UCSD-AML1 (cell line): ENCODE measurements around the gene CFAP65.

Experiments
- DNase-seq: peaks from one replicate; lab custom pipeline; 2025; ENCODE audit not compliant: unreplicated experiment; lab: John Stamatoyannopoulos, UW

The CFAP65 gene

DNA sequence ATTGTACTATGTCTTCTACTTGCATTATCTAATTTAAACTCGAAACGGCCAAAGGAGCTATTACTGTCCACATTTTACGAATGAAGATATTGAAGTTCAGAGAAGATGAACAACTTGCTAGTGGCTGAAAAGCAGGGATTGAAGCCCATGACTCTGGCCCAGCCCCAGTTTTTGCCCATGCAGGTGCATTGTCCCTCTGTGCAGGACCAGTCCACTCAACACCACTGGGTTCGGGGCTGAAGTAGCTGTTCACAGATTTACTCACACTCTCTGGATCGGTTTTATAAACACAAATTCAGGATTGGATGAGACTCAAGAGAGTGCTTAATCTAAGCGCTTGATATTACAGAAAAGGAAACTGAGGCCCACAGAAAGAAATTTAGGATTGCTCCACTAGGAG is 20.8 kb upstream of the CFAP65 start:
- no peak for DNase-seq

- DNase-seq = no peak
These were observed 19.8 kb upstream of the CFAP65 start, which contains the start of gene IHH for GRCh38 chr2:219060821-219061791. IHH (minus strand) TSS chr2:219060921; CDS start chr2:219060467, 454 bp downstream.

DNA sequence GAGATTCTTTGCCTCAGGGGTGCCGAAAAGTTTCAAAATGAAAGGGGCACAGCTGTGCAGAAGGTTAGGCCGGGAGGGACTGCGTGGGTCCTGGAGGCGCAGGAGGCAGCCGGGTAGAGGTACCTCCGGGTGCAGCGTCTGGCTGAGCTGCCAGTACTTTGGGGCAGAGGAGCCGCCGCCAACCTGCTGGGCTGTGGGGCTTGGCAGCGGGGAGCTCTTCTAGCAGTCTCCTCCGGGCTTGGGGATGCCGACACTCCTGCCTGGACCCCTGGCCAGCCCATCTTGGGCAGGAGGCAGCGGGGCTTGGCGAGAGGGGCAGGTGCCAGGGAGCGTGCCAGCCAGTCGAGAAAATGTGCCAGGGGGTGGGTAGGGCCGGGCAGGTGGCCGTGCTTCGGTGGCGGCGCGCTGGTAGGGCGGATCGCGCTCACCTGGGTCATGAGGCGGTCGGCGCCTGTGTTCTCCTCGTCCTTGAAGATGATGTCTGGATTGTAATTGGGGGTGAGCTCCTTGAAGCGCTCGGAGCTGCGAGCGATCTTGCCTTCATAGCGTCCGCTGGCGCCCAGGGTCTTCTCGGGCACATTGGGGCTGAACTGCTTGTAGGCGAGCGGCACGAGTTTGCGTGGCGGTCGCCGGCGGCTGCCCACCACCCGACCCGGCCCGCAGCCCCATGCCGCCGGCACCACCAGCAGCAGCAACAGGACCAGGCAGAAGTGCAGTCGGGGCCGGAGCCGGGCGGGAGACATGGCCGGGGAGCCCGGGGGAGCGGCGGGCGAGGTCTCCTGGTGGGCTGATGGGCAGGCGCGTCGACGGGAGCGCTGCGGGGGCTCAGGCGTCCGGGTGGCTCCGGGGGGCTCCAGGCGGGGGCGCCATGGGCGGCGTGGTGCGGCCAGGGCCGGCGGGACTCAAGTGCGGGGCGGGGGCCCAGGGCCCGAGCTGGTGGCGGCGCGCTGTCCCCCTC is 18.7 kb upstream of the CFAP65 start:
- no peak for DNase-seq

GRCh38 chr2:219059375-219059724 is 18.0 kb upstream of the CFAP65 start:
- DNase-seq = no peak

GRCh38 chr2:219058541-219059374 is 17.4 kb upstream of the CFAP65 start:
- DNase-seq = no peak

DNA sequence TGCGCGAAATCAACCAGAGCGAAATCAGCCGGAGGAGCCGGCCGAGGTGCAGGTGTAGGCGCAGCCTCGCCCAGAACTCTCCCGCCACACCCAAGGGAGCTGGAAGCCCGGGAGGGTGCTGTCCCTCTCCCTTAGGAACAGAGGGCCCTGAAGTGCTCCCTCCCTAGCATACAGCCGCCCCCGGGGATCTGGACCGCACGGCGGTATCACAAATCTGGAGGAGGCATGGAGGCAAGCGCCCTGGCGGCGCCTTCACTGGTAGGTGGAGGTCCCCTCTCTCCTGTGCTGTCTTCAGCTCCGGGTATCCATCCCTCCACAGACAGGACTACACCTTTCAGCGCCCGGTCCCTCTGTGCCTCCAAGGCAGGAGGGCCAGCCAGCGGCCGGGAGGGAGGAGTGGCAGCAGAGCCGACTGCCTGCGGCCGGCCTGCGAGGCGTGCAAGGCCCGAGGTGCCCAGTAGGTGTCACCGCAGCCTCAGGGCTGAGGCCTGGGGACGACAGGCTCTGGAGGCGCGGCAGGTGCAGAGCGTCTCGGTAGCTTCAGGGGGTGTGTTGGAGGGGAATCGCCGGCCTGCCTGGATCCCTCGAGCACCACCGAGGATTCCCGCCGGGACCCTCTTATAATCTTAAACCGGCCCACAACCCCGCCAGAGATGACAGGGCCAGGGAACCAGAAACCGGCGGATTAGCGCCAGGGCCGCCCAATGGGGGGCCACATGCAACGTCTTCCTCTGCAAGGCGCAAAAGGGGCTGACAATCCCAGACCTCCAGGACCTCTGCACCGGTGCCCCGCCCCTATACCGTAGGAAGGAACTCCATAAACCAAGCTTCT is 16.6 kb upstream of the CFAP65 start:
- peak; percentile 73 for DNase-seq

DNA sequence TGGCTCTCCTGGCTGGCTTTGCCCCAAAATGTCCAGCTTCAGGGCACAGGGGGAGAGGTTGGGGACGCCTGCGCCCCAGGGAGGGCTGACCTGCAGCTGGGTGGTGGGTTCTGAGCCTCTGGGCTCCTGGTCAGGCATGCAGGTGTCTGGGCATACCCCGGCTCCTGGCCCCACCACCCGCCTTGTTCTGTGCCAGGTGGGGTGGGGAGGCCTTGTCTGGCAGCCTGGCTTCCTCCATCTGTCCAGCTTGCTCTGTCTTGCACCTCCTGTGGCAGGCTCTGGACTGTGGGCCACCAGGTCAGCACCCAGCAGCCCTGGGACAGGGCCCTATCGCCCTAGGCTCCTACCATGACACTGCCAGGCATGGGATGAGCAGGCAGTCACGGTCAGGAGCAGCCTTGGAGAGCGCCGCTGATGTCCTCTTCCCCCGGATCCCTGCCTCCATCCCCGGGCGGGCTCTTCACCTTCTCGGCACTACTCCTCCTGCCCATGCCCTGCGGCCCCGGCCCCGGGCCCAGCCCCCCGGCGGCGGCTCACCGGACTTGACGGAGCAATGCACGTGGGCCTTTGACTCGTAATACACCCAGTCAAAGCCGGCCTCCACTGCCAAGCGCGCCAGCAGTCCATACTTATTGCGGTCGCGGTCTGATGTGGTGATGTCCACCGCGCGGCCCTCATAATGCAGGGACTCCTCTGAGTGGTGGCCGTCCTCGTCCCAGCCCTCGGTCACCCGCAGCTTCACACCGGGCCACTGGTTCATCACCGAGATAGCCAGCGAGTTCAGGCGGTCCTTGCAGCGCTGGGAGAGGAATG is 15.8 kb upstream of the CFAP65 start:
- DNase-seq = no peak

DNA sequence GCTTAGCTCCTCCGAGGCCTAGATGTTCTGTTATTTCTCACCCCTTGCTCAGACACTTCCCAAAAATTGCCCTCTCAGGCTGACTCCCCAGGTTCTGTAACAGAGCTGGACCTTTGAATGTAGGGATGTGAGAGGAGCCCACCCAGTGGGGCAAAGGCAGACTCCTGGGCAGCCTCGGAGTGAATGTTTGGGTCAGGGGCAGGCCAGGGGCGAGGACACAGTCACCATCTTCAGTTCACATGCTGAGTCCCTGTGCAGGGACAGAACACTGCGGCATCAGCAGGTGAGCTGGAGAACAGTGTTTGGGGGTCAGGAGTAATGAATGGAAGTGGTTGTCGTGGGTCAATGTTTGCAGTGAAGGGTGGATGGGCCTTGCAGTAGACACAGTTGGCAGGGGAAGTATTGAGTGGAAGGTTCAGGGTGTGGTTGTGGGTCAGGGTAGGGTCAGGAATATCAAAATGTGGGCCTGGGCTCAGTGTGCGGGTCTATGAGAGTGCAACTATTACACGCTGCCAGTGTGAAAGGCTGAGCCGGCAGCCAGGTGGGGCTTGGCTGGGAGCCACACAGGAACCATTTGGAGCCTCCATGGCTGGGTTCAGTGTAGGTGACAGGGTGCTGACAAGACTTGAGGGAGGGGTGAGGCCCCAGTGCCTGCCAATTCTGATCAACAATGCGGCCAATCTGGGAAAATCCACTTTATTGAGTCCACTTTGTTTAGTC is 15.0 kb upstream of the CFAP65 start:
- no peak for DNase-seq

DNA sequence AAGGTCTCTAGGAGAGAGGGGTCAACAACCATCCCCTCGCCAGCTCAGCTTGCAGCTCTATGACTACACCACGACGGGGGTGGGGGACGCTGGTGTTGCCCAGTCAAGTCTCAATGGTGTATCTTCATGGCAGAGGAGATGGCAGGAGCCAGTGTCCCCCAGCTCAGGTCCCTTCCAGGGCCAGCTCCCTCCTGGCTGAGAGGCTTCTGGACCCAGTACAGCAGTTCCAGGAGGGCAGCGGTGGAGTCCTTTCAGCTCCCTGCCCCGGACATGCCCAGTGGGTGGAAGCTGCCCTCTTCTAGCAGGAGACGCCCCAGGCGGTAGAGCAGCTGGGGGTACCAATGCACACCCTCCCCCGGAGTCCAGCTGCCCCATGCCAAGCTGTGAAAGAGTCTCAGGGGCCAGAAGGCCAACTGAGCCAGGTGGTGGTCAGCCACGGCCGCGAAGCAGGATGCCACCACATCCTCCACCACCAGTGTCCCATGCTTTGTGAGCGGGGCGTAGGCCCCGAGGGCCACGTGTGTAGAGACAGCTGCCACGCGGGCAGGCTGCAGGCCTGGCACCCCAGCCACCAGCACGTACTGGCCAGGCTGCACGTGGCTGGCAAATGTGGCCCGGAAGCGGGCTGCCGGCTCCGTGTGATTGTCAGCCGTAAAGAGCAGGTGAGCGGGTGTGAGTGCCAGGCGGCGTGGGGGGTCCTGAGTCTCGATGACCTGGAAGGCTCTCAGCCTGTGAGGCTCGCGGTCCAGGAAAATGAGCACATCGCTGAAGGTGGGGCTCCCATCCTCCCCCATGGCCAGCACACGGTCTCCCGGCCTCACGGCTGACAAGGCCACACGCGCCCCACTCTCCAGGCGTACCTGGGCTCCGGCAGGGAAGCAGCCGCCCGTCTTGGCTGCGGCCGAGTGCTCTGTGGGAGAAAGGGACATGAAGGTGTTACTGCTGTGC is 13.9 kb upstream of the CFAP65 start:
- DNase-seq = no peak

DNA sequence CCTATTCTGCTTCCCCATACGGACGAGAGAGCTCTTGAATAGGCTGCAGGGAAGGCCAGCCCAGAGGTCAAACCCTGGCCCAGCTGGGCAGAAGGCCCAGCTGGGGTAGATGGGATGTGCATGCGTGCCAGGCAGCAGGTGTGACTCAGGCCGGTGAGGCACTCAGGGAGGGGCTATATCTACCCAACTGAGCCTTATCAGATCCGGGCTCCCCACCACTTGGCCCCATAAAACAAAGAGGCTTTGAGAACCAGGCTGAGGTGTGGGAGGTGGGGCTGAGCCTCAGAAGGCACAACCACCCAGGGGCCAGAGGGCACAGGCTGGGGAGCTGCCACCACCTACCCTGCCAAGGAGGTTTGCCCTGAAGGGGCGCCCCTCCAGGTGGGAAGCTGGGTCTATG is 8.0 kb upstream of the CFAP65 start:
- DNase-seq = no peak

DNA sequence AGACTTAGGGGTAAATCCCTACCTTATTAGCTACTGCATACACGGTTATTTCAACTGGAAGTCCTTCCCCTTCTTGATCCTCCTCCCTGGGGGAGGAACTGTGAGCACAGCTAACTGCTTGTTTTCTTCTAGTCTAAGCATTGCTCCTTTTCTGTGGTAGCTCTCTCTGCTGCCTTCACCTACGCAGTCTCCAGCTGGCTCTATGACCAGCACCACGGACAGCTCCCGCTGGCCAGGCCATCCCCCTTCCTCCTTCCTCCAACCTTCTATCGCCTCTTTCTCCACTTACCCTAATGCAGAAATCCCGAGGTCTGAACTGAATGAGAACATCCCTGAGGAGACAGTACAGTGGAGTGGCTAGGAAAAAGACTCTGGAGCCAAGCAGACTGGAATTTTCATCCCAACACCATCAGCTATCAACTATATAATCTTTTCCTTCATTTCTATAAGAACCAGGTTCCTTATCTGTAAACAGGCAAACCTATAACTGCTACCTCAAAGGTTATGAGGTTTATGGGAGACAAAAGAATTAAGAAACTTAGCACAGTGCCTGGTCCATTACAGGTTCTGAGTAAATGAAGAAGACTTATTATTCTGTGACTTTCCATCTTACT is 4.7 kb upstream of the CFAP65 start:
- DNase-seq = peak; percentile 42

DNA sequence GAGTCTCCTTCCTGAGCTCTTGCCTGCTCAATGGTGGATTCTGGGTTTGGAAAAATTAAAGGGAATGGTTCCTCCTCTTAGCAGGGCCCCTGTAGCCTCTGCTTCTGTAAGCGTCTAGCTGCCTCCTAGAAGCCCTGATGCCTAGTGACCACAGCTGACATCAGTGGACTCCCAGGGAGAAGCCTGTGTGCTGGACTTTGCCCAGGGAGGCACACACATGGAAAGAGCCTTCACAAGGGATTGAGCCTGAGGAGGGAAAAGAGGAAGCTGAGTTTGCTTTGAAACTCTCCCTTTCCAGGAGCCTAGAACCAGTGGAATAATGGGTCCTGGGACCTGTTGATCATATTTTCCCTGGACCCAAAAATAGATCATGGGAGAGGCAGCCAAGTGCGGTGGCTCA is 1.4 kb upstream of the CFAP65 start:
- no peak for DNase-seq

DNA sequence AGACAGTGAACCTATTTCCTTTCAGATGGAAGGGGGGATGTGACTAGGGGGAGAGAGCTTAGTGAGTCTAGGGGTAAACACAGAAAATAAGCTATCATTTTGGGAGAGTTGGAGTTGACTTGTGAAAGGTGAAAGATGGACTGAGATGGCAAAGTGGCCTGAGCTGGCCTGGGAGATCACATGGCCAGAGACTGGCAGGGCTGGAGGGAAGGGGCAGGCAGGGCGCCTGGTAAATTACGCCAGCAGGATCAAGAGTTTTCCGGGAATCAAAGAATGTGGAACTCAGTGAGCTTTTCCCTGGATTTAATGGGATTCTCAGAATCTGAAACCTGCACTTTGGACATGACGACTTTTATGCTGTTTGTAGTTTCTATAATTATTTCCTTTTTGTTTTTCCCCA is 841 bp upstream of the CFAP65 start:
- no peak for DNase-seq

DNA sequence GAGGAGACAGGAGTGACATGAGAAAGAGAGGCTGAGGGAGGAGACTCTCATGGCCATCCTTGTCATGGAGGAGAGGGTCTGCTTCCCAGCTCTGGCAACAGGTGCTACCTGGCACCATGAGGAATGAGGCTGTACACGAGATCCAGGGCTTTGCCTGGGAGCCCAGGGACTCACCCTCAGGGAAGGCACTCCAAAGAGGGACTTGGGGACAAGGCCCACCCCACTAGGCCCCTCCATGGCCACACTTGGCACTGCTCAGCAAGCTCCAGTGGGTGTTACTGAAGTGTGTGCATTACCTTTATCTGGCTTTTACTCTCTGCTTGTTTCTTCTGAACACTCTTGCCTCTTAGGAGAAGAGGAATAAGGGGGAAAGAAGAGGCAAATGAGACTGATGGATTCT is 2.7 kb downstream of the CFAP65 start:
- DNase-seq = no peak

DNA sequence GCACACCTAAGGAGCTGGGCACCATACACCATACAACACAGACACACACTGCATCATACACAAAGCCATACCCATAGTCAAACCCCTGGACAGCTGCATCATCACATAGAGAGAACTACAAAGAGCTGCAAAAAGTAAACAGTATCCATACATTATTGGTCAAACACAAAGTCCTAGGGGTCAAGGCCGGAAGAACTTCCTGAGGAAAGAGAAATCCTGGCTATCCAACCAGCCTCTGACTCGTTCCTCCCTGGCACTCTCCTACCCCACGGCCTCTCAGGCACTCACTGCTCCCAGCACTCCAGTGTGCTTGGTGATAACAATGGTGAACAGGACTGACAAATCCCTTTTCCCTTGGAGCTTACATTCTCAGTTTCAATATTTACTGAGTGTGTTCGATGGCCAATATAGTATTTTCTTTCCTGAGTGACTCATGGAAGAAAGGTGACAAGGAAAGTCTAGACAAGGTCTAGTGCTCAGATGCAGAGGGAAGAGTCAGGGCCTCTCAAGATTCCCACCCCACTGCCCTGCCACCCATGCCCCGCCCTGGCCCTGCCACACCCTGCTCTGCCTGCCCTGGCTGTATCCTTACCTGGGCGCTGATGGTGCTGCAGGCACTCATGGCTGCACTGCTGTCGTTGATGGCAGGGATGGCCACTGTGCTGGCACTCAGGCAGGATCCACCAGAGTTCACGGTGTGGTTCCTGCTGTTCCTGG is 3.4 kb downstream of the CFAP65 start:
- DNase-seq = no peak

DNA sequence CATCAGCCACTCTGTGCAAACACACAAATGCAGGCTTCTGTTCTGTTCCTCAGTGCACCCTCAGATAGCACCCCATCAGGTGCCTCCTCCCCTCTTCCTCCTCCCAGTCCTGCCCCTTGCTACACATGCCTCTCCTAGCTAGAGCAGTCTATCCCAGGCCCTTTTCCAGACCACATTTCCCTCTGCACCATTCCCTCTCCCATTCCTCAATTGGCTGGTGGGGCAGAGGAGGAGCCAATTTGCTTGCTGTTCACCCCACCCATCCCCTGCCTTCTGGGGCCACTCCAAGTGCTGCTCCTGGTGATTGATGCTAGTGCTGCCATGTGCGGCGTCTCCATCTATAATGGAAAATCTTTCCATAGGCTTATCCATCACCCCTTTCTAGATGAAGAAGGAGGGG is 5.4 kb downstream of the CFAP65 start:
- DNase-seq = no peak
